Measurements from ENCODE around the gene FCHSD1. TPM values are rescaled to one million over a fixed set of nuclear protein-coding genes. Genes with fewer than 3 reads are reported as not detected.

Gene FCHSD1
- total and polyA plus RNA-seq, 2 experiments from 2014 or later = 18.0 to 27.4 TPM

DNA sequence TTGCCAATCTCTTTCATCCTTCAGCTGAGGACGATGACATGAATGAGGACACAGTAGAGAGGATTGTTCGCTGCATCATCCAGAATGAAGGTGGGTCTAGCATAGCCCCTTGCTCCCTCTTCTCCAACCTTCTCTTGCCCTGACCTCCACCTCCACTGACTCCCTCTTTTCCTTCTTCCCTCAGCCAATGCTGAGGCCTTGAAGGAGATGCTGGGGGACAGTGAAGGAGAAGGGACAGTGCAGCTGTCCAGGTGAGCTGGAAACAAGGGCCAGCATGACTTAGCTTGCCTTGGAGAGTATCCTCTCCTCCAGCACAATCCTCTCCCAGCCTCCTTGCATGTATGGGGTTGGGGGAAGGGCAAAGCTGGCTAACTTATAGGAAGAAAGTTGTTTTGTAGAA lies 12.4 kb downstream of the FCHSD1 start:
- Histone ChIP-seq H3K27me3 (no peaks in the 10 kb centered on the region), H3K9me2 (replicated peaks; ENCODE audit: insufficient read depth) (no peaks in the 10 kb centered on the region), H3K4me3 (no peak overlapping the region), H3K27ac (no peak overlapping the region), H3K79me2 (peaks cover 28% of the 10 kb centered on the region), H2AFZ (no peak overlapping the region), H3K36me3 (replicated peaks; ENCODE audit: insufficient read depth, low read depth) (no peaks in the 10 kb centered on the region), H3K4me2 (peak overlapping the region; percentile 99), H3K4me1 (ENCODE audit: insufficient read depth) (peaks cover 19% of the 10 kb centered on the region), H4K20me1 (ENCODE audit: insufficient read depth, poor library complexity, severe bottlenecking) (peaks cover 10% of the 10 kb centered on the region), H3K9me3 (ENCODE audit: low read depth) (no peaks in the 10 kb centered on the region)
- 97% methylated on average over 2 of the region's 2 CpGs for WGBS (ENCODE audit: low lambda C conversion rate, missing lambda C conversion rate)
- no peak for DNase-seq (ENCODE audit: low spot score)
- TF ChIP-seq, protein P1, sequence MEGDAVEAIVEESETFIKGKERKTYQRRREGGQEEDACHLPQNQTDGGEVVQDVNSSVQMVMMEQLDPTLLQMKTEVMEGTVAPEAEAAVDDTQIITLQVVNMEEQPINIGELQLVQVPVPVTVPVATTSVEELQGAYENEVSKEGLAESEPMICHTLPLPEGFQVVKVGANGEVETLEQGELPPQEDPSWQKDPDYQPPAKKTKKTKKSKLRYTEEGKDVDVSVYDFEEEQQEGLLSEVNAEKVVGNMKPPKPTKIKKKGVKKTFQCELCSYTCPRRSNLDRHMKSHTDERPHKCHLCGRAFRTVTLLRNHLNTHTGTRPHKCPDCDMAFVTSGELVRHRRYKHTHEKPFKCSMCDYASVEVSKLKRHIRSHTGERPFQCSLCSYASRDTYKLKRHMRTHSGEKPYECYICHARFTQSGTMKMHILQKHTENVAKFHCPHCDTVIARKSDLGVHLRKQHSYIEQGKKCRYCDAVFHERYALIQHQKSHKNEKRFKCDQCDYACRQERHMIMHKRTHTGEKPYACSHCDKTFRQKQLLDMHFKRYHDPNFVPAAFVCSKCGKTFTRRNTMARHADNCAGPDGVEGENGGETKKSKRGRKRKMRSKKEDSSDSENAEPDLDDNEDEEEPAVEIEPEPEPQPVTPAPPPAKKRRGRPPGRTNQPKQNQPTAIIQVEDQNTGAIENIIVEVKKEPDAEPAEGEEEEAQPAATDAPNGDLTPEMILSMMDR (IDR thresholded peaks at IDR 0.05; ENCODE audit: poor library complexity) = no peak

GRCh38 chr5:141637767-141638419 lies 13.3 kb downstream of the FCHSD1 start:
- TF ChIP-seq, protein P1 (IDR thresholded peaks at IDR 0.05; ENCODE audit: poor library complexity) = peak; percentile 34
- no peak for TF ChIP-seq EZH2 (IDR thresholded peaks at IDR 0.05; ENCODE audit: borderline replicate concordance)
- no peaks in the 10 kb centered on the region for H3K9me3 ChIP-seq (ENCODE audit: low read depth)
- WGBS (ENCODE audit: low lambda C conversion rate, missing lambda C conversion rate) = 9% methylated on average over 34 of the region's 40 CpGs
- H2AFZ ChIP-seq = peak overlapping the region; percentile 94
- peak overlapping the region; percentile 99 for H3K4me2 ChIP-seq
- H4K20me1 ChIP-seq (ENCODE audit: insufficient read depth, poor library complexity, severe bottlenecking) = peaks cover 10% of the 10 kb centered on the region
- H3K4me3 ChIP-seq = peak overlapping the region; percentile 54
- H3K27me3 ChIP-seq = no peaks in the 10 kb centered on the region
- DNase-seq (ENCODE audit: low spot score) = peak; percentile 82
- H3K79me2 ChIP-seq = peaks cover 37% of the 10 kb centered on the region
- H3K27ac ChIP-seq = peak overlapping the region; percentile 78
- no peaks in the 10 kb centered on the region for H3K36me3 ChIP-seq (replicated peaks; ENCODE audit: insufficient read depth, low read depth)
- H3K9me2 ChIP-seq (replicated peaks; ENCODE audit: insufficient read depth) = no peaks in the 10 kb centered on the region
- H3K4me1 ChIP-seq (ENCODE audit: insufficient read depth) = peaks cover 19% of the 10 kb centered on the region

DNA sequence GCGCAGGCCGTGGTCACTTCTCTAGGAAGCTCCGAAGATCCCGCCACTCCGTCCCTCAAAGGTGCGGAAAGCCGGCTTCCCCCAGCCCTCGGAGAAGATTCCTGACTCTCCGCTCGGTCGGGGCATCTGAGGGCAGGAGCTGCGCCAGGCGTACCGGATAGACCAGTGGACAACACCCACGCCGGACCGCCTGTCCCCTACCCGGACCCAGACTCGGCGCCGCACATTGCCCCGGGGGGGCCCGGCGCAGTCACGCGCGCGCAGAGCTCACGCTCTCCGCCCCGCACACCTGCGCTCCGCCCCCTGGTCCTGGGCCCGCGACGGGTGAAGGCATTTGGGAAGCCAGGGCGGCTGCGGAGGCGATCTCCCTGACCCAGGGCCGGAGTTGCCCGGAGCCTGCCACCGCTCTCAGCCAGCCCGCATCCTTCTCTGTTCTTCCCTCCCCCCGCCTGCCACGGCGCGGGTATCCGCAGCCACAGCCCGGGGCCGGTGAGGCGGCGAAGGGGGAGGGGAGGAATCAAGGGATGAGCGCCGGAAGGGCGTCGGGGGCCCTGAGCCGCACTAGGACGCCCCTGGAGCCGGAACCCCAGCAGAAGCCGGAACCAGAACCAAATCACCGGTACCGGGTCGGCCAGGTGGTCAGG lies 14.0 kb downstream of the FCHSD1 start:
- H3K27ac ChIP-seq = peak overlapping the region; percentile 78
- WGBS (ENCODE audit: low lambda C conversion rate, missing lambda C conversion rate) = 2% methylated on average over 52 of the region's 63 CpGs
- H3K27me3 ChIP-seq = no peaks in the 10 kb centered on the region
- peak overlapping the region; percentile 94 for H2AFZ ChIP-seq
- TF ChIP-seq, protein P1 (IDR thresholded peaks at IDR 0.05; ENCODE audit: poor library complexity) = no peak
- no peak for TF ChIP-seq EZH2phosphoT487 (IDR thresholded peaks at IDR 0.05; ENCODE audit: low read depth, severe bottlenecking, unreplicated experiment)
- TF ChIP-seq EZH2 (IDR thresholded peaks at IDR 0.05; ENCODE audit: borderline replicate concordance) = no peak
- no peaks in the 10 kb centered on the region for H3K9me2 ChIP-seq (replicated peaks; ENCODE audit: insufficient read depth)
- peak overlapping the region; percentile 54 for H3K4me3 ChIP-seq
- peak overlapping the region; percentile 99 for H3K4me2 ChIP-seq
- H3K36me3 ChIP-seq (replicated peaks; ENCODE audit: insufficient read depth, low read depth) = no peaks in the 10 kb centered on the region
- peaks cover 19% of the 10 kb centered on the region for H3K4me1 ChIP-seq (ENCODE audit: insufficient read depth)
- peaks cover 43% of the 10 kb centered on the region for H3K79me2 ChIP-seq
- DNase-seq (ENCODE audit: low spot score) = no peak
- H3K9me3 ChIP-seq (ENCODE audit: low read depth) = no peaks in the 10 kb centered on the region
- peaks cover 10% of the 10 kb centered on the region for H4K20me1 ChIP-seq (ENCODE audit: insufficient read depth, poor library complexity, severe bottlenecking)
